ENCODE data around the gene TMED8. TPM values are rescaled to one million over a fixed set of nuclear protein-coding genes. Genes with fewer than 3 reads are reported as not detected.

The TMED8 gene
- total RNA-seq, 2 donors from 2014 or later = 14.7 to 35.2 TPM

DNA sequence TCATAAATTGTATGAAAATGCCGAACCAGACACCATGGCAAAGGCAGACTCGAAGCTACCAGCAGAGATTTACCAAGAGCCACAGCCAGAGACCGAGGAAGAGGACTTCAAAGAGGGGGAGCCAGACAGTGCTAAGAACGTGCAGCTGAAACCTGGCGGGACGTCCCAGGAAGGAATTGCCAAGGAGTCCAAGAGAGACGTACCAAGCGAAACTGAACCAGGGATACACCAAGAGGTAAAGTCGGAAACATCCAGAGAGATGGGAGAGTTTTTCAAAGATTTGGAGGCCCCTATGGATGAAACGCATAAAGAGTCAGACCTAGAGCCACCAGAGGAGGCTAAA is 579 bp upstream of the TMED8 start:
- DNase-seq (ENCODE audit: low spot score) = no peak
- H3K9me3 ChIP-seq = no peaks in the 10 kb centered on the region
- H3K4me1 ChIP-seq (replicated peaks) = peaks cover 2% of the 10 kb centered on the region
- no peak overlapping the region for H3K27ac ChIP-seq
- intact Hi-C loops (cut with DNase I) = loop anchor here (2.0 to 5.0 kb wide), 2 partner anchors 55 to 80 kb away; partner anchors contain the start of genes AHSA1 and VIPAS39
- H3K27me3 ChIP-seq (replicated peaks; ENCODE audit: insufficient read depth) = no peaks in the 10 kb centered on the region
- H3K36me3 ChIP-seq = no peaks in the 10 kb centered on the region
- 14% methylated on average over 10 of the region's 10 CpGs for WGBS
- peak overlapping the region; percentile 73 for H3K4me3 ChIP-seq
- TF ChIP-seq POLR2AphosphoS5 (IDR thresholded peaks at IDR 0.05) (no peak), POLR2A (IDR thresholded peaks at IDR 0.05) (no peak)
- TF ChIP-seq, protein P1, sequence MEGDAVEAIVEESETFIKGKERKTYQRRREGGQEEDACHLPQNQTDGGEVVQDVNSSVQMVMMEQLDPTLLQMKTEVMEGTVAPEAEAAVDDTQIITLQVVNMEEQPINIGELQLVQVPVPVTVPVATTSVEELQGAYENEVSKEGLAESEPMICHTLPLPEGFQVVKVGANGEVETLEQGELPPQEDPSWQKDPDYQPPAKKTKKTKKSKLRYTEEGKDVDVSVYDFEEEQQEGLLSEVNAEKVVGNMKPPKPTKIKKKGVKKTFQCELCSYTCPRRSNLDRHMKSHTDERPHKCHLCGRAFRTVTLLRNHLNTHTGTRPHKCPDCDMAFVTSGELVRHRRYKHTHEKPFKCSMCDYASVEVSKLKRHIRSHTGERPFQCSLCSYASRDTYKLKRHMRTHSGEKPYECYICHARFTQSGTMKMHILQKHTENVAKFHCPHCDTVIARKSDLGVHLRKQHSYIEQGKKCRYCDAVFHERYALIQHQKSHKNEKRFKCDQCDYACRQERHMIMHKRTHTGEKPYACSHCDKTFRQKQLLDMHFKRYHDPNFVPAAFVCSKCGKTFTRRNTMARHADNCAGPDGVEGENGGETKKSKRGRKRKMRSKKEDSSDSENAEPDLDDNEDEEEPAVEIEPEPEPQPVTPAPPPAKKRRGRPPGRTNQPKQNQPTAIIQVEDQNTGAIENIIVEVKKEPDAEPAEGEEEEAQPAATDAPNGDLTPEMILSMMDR (IDR thresholded peaks at IDR 0.05) = no peak

DNA sequence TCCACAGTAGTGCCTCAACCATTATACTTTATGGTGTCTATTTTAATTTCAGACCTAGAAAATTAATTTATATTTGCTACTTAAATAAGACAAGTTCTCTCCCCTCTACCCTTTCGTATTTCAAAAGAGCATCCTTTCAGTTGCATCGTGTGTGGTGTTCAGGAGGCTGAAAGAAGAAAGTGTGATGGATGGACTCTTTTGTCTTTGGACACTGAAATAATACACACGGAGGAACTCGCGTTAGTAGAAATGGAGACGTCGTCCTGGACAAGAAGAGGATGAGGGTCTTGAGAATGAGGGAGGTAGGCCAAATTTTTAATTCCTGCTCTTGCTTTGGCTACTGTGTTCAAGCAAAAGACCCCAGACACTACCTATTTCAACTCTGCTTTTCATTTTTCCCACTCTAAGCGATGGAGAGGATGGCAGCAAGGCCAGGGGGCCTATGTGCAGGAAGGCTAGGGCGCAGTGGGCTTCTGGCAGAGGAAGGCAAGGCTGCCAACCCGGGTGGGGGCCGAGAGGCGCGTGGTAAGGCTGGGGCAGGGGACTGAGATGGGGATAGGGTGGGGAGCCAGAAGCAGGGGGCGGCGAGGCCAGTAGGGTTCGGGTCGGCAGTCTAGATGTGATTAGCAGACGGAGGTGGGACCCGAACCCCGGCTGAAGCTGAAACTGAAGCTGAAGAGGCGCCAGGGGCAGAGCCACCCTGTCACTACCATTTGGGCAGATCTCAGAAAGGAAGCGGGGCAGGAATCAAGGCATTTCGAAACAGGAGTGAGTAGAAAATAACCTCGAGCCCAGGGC is 722 bp downstream of the TMED8 start:
- Histone ChIP-seq H3K4me1 (replicated peaks) (peaks cover 2% of the 10 kb centered on the region), H3K27me3 (replicated peaks; ENCODE audit: insufficient read depth) (no peaks in the 10 kb centered on the region), H3K36me3 (no peaks in the 10 kb centered on the region), H3K9me3 (no peaks in the 10 kb centered on the region), H3K4me3 (peak overlapping the region; percentile 73), H3K27ac (peak overlapping the region; percentile 84 to 85)
- 11% methylated on average over 24 of the region's 24 CpGs for WGBS
- intact Hi-C loops (cut with DNase I) = loop anchor here (2.0 to 5.0 kb wide), 2 partner anchors 53 to 81 kb away; partner anchors contain the start of genes AHSA1 and VIPAS39
- peak; percentile 5 for DNase-seq (ENCODE audit: low spot score)
- TF ChIP-seq, protein P1 (IDR thresholded peaks at IDR 0.05) = no peak
- TF ChIP-seq POLR2AphosphoS5 (IDR thresholded peaks at IDR 0.05) (no peak), POLR2A (IDR thresholded peaks at IDR 0.05) (no peak)

GRCh38 chr14:77375164-77375950 is 1.5 kb downstream of the TMED8 start:
- DNase-seq (ENCODE audit: low spot score) = no peak
- TF ChIP-seq POLR2A (IDR thresholded peaks at IDR 0.05) (no peak), POLR2AphosphoS5 (IDR thresholded peaks at IDR 0.05) (no peak)
- TF ChIP-seq, protein P1 (IDR thresholded peaks at IDR 0.05) = no peak
- Histone ChIP-seq H3K4me3 (no peak overlapping the region), H3K4me1 (replicated peaks) (peaks cover 2% of the 10 kb centered on the region), H3K9me3 (no peaks in the 10 kb centered on the region), H3K36me3 (no peaks in the 10 kb centered on the region), H3K27me3 (replicated peaks; ENCODE audit: insufficient read depth) (no peaks in the 10 kb centered on the region), H3K27ac (no peak overlapping the region)
- 78% methylated on average over 9 of the region's 9 CpGs for WGBS
- intact Hi-C loops (cut with DNase I) = loop anchor here (5.0 kb wide), 1 partner anchor 82 kb away; the partner anchor contains the start of genes AHSA1 and VIPAS39

DNA sequence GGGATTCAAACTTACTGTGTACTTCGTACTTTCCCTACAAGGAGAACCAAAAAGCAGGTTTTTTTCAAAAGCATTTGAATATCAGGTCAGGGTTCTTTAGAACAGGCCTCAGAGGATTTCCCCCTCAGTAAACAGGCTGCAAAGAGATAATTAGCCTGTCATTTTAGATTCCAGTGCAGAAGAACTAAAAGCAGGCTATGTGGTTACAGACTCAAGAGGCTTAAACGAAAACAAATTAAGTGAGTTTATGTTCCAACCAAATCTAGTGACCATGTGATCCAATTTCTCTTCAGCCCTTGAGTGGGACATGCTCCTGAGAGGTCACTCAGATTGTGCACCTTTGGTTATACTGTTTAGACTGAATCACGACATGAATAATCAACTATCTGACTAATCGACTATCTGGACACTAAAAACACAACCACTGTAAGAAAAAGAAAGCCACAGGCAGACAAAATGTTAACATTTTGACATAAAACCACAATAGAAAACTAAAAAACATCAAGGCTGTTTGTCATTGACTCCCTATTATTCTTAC is 4.5 kb downstream of the TMED8 start:
- intact Hi-C loops (cut with DNase I) = no loop called here
- no peak for DNase-seq (ENCODE audit: low spot score)
- H3K36me3 ChIP-seq = no peaks in the 10 kb centered on the region
- no peaks in the 10 kb centered on the region for H3K27me3 ChIP-seq (replicated peaks; ENCODE audit: insufficient read depth)
- TF ChIP-seq, protein P1 (IDR thresholded peaks at IDR 0.05) = no peak
- H3K4me3 ChIP-seq = no peak overlapping the region
- no peak overlapping the region for H3K27ac ChIP-seq
- 68% methylated on average over 4 of the region's 4 CpGs for WGBS
- no peaks in the 10 kb centered on the region for H3K4me1 ChIP-seq (replicated peaks)
- no peaks in the 10 kb centered on the region for H3K9me3 ChIP-seq
